ENCODE results near the gene SCMH1. TPM values are rescaled to one million over a fixed set of nuclear protein-coding genes. Genes with fewer than 3 reads are reported as not detected.

SCMH1 gene
- total and polyA plus RNA-seq, 12 donors: 29.3 to 62.5 (median 42.2) TPM

GRCh38 chr1:41020654-41021053, 221.5 kb downstream of the SCMH1 start:
- Histone ChIP-seq H3K27ac (no peak overlapping the region), H3K36me3 (replicated peaks in 1 of 2) (peaks cover 0 to 6% of the 10 kb centered on the region in 2 donors), H3K27me3 (no peaks in the 10 kb centered on the region), H3K4me3 (no peak overlapping the region), H3K9me3 (replicated peaks in 1 of 3) (no peaks in the 10 kb centered on the region), H3K4me1 (replicated peaks in 1 of 2) (peaks cover 0 to 8% of the 10 kb centered on the region in 2 donors)
- whole genome bisulfite sequencing, 4 donors: 58 to 89% (median 77%) methylated on average over 3 of the region's 3 CpGs
- DNase-seq: peak in 1 of 7 donors; percentile 52
- no peak for TF ChIP-seq POLR2A (IDR thresholded peaks at IDR 0.05)
- TF ChIP-seq CTCF (IDR thresholded peaks at IDR 0.05): no peak
- intact Hi-C loops (cut with DNase I): no loop called here

- 92 to 95% (median 93%) methylated on average over 16 to 17 of the region's 17 CpGs for WGBS, 4 donors
- peaks cover 0 to 6% of the 10 kb centered on the region in 2 donors for H3K36me3 ChIP-seq (replicated peaks in 1 of 2)
- no peak overlapping the region for H3K27ac ChIP-seq
- DNase-seq: no peak
- no peak for TF ChIP-seq POLR2A (IDR thresholded peaks at IDR 0.05)
- no peaks in the 10 kb centered on the region for H3K9me3 ChIP-seq (replicated peaks in 1 of 3)
- no peaks in the 10 kb centered on the region for H3K27me3 ChIP-seq
- peaks cover 0 to 8% of the 10 kb centered on the region in 2 donors for H3K4me1 ChIP-seq (replicated peaks in 1 of 2)
- no peak overlapping the region for H3K4me3 ChIP-seq
- intact Hi-C loops (cut with DNase I): no loop called here
These were observed 222.0 kb downstream of the SCMH1 start for GRCh38 chr1:41020109-41020576.

- TF ChIP-seq POLR2A (IDR thresholded peaks at IDR 0.05): no peak
- no peak for TF ChIP-seq CTCF (IDR thresholded peaks at IDR 0.05)
- no peak for DNase-seq
- no peaks in the 10 kb centered on the region for H3K27me3 ChIP-seq
- 60 to 81% (median 69%) methylated on average over 2 of the region's 2 CpGs for WGBS, 4 donors
- H3K36me3 ChIP-seq (replicated peaks in 1 of 2): peaks cover 0 to 6% of the 10 kb centered on the region in 2 donors
- no peak overlapping the region for H3K4me3 ChIP-seq
- peaks cover 0 to 8% of the 10 kb centered on the region in 2 donors for H3K4me1 ChIP-seq (replicated peaks in 1 of 2)
- H3K27ac ChIP-seq: no peak overlapping the region
- intact Hi-C loops (cut with DNase I): no loop called here
- H3K9me3 ChIP-seq (replicated peaks in 1 of 3): no peaks in the 10 kb centered on the region
These were observed 222.8 kb downstream of the SCMH1 start for GRCh38 chr1:41019353-41019745.

- Histone ChIP-seq H3K4me3 (no peak overlapping the region), H3K27ac (no peak overlapping the region), H3K9me3 (replicated peaks in 1 of 3) (no peaks in the 10 kb centered on the region), H3K4me1 (replicated peaks in 1 of 2) (peaks cover 0 to 12% of the 10 kb centered on the region in 2 donors), H3K27me3 (no peaks in the 10 kb centered on the region), H3K36me3 (replicated peaks in 1 of 2) (peaks cover 0 to 6% of the 10 kb centered on the region in 2 donors)
- DNase-seq: no peak
- 84 to 96% (median 90%) methylated on average over 7 to 8 of the region's 8 CpGs for WGBS, 4 donors
- intact Hi-C loops (cut with DNase I): no loop called here
- TF ChIP-seq CTCF (IDR thresholded peaks at IDR 0.05): no peak
- no peak for TF ChIP-seq POLR2A (IDR thresholded peaks at IDR 0.05)
These were observed 224.1 kb downstream of the SCMH1 start for GRCh38 chr1:41018018-41018410.
